RWPE2 (cell line): ENCODE measurements around the gene ADRB1.

ENCODE experiments used
- ATAC-seq: fragments of 200-7000 bp; cut with Tn5 transposase; 3 replicates; pipeline ENCODE4 v1.9.1; 2021; ENCODE audit warnings: low read depth
- DNase-seq: peaks from one replicate; pipeline ENCODE4 v3.0.0-alpha.2; 2020; ENCODE audit warnings: low spot score
- H3K27ac ChIP-seq: fragments of 450-650 bp; 2 replicates; pipeline ENCODE4 v1.5.1; 2017; ENCODE audit warnings: mild to moderate bottlenecking; ENCODE audit not compliant: poor library complexity, severe bottlenecking
- H3K27me3 ChIP-seq: fragments of 250-450 bp; sonication (Bioruptor Pico); 2 replicates; pipeline ENCODE4 v1.5.1; 2021; ENCODE audit warnings: mild to moderate bottlenecking, moderate library complexity; ENCODE audit not compliant: insufficient read depth, poor library complexity, severe bottlenecking
- H3K36me3 ChIP-seq: fragments of 250-450 bp; sonication (Bioruptor Pico); 2 replicates; pipeline ENCODE4 v1.5.1; 2020; ENCODE audit warnings: low read depth, mild to moderate bottlenecking, moderate library complexity
- H3K4me1 ChIP-seq: fragments of 250-450 bp; sonication (Bioruptor Pico); 2 replicates; pipeline ENCODE4 v1.5.1; 2021; ENCODE audit warnings: mild to moderate bottlenecking, moderate library complexity; ENCODE audit not compliant: insufficient read depth, poor library complexity, severe bottlenecking
- H3K4me3 ChIP-seq: fragments of 250-450 bp; sonication (Bioruptor Pico); 2 replicates; pipeline ENCODE4 v1.5.1; 2021; ENCODE audit warnings: mild to moderate bottlenecking, moderate library complexity; ENCODE audit not compliant: severe bottlenecking
- H3K9me3 ChIP-seq: fragments of 250-450 bp; sonication (Bioruptor Pico); 2 replicates; pipeline ENCODE4 v1.5.1; 2021; ENCODE audit warnings: mild to moderate bottlenecking, moderate library complexity; ENCODE audit not compliant: severe bottlenecking
- TF ChIP-seq, protein P1 (sequence below): fragments of 450-650 bp; IDR thresholded peaks from one replicate; pipeline ENCODE4 v1.5.1; 2017; ENCODE audit warnings: mild to moderate bottlenecking, moderate library complexity; ENCODE audit not compliant: poor library complexity, severe bottlenecking

ADRB1 gene

DNA sequence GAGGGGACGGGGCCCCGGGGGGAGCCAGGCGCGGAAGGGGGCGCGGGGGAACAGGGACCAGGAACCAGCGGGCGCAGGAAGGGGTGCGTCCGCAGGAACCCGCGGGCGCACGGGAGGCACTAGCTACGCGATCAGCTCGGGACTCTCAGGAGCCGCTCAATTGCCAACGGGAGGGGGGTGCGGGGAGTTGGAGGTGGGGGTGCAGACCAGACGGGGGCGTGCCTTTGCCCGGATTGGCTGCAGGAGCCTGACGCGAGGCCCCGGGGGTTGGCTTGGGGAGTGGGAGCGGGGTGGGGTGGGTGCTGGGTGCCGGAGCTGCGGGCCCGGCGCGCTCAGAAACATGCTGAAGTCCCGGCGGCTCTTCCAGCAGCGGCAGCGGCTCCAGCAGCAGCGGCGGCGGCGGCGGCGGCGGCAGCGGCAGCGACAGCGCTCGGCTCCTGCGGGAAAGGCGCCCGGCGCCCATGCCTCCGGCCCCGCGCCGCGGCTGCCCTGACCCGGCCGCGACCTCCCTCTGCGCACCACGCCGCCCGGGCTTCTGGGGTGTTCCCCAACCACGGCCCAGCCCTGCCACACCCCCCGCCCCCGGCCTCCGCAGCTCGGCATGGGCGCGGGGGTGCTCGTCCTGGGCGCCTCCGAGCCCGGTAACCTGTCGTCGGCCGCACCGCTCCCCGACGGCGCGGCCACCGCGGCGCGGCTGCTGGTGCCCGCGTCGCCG is at the start of gene ADRB1:
TSS of gene ADRB1 (plus strand) at position 335 of the 715 bp plus-strand sequence. CDS start at position 602, 267 bp downstream.
- Histone ChIP-seq H3K27ac (no peak within 1 kb of the TSS), H3K27me3 (peaks cover 5% of the 10 kb centered on the region), H3K9me3 (no peaks in the 10 kb centered on the region), H3K36me3 (no peaks in the 10 kb centered on the region), H3K4me3 (peak within 1 kb of the TSS; percentile 63), H3K4me1 (peaks cover 5% of the 10 kb centered on the region)
- DNase-seq (peak; percentile 88), ATAC-seq (peak; percentile 81)
- TF ChIP-seq, protein P1, sequence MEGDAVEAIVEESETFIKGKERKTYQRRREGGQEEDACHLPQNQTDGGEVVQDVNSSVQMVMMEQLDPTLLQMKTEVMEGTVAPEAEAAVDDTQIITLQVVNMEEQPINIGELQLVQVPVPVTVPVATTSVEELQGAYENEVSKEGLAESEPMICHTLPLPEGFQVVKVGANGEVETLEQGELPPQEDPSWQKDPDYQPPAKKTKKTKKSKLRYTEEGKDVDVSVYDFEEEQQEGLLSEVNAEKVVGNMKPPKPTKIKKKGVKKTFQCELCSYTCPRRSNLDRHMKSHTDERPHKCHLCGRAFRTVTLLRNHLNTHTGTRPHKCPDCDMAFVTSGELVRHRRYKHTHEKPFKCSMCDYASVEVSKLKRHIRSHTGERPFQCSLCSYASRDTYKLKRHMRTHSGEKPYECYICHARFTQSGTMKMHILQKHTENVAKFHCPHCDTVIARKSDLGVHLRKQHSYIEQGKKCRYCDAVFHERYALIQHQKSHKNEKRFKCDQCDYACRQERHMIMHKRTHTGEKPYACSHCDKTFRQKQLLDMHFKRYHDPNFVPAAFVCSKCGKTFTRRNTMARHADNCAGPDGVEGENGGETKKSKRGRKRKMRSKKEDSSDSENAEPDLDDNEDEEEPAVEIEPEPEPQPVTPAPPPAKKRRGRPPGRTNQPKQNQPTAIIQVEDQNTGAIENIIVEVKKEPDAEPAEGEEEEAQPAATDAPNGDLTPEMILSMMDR, result no peak

- no peaks in the 10 kb centered on the region for H3K4me1 ChIP-seq
- no peaks in the 10 kb centered on the region for H3K9me3 ChIP-seq
- no peak for DNase-seq
- ATAC-seq, result no peak
- no peaks in the 10 kb centered on the region for H3K36me3 ChIP-seq
- H3K4me3 ChIP-seq, result no peak overlapping the region
- no peak overlapping the region for H3K27ac ChIP-seq
- TF ChIP-seq, protein P1, result no peak
- no peaks in the 10 kb centered on the region for H3K27me3 ChIP-seq
These were observed 48.5 kb upstream of the ADRB1 start for GRCh38 chr10:113995201-113995600.

GRCh38 chr10:113997428-113997827 is 46.2 kb upstream of the ADRB1 start:
- no peak for DNase-seq

GRCh38 chr10:113999531-113999930 is 44.1 kb upstream of the ADRB1 start:
- H3K27ac ChIP-seq, result no peak overlapping the region
- DNase-seq, result no peak
- TF ChIP-seq, protein P1, result no peak
- no peaks in the 10 kb centered on the region for H3K9me3 ChIP-seq
- no peak for ATAC-seq
- no peaks in the 10 kb centered on the region for H3K4me1 ChIP-seq
- no peaks in the 10 kb centered on the region for H3K36me3 ChIP-seq
- no peaks in the 10 kb centered on the region for H3K27me3 ChIP-seq
- H3K4me3 ChIP-seq, result no peak overlapping the region

More at GRCh38 chr10:113997428-113997827, 46.2 kb upstream of the ADRB1 start:
- no peaks in the 10 kb centered on the region for H3K4me1 ChIP-seq
- TF ChIP-seq, protein P1, result no peak
- H3K27me3 ChIP-seq, result no peaks in the 10 kb centered on the region
- H3K9me3 ChIP-seq, result no peaks in the 10 kb centered on the region
- no peak for ATAC-seq
- no peak overlapping the region for H3K4me3 ChIP-seq
- no peaks in the 10 kb centered on the region for H3K36me3 ChIP-seq
- no peak overlapping the region for H3K27ac ChIP-seq

GRCh38 chr10:114000457-114001010 is 43.1 kb upstream of the ADRB1 start:
- TF ChIP-seq, protein P1, result no peak
- no peak for DNase-seq
- no peaks in the 10 kb centered on the region for H3K36me3 ChIP-seq
- H3K9me3 ChIP-seq, result no peaks in the 10 kb centered on the region
- no peak overlapping the region for H3K27ac ChIP-seq
- no peaks in the 10 kb centered on the region for H3K4me1 ChIP-seq
- no peak for ATAC-seq
- no peak overlapping the region for H3K4me3 ChIP-seq
- H3K27me3 ChIP-seq, result no peaks in the 10 kb centered on the region
